K562 (cell line): Measurements from ENCODE around the gene DIRAS1. TPM values are rescaled to one million over a fixed set of nuclear protein-coding genes. Genes with fewer than 3 reads are reported as not detected.

Experiments
- ATAC-seq: fragments of 200-7000 bp; cut with Tn5 transposase; 3 replicates; pipeline ENCODE4 v1.9.1; 2020; ENCODE audit warnings: moderate library complexity
- BruUV-seq: library from RNA; stranded (reverse); fragments of 400-500 nt; replicated peaks from 2 replicates; lab custom pipeline; 2021; lab: Mats Ljungman, UMichigan
- CTCF ChIA-PET: fragments of 300-600 bp; formaldehyde crosslinking; extraction: SDS; loops from one replicate; lab custom pipeline; 2021; ENCODE audit warnings: low intra/inter-chr PET ratio; lab: Yijun Ruan, JAX
- POLR2A ChIA-PET: fragments of 300-600, 350-650 bp; sonication (Branson Sonifier 250); formaldehyde crosslinking; extraction: SDS; loops from one replicate; lab custom pipeline; 2021; ENCODE audit warnings: antibody characterized with exemption, inconsistent platforms; lab: Yijun Ruan, JAX
- DNase-seq, 4 experiments: peaks; one replicate each; pipeline versions ENCODE4 v3.0.0 to v3.0.0-alpha.2; 2011 to 2018; ENCODE audit warnings: low spot score in 3 of 4, mixed read lengths in 3 of 4; ENCODE audit errors: extremely low read depth in 1 of 4
- FAIRE-seq: peaks from 2 replicates; lab custom pipeline; 2011; peaks lifted over from hg19 to GRCh38; lab: Jason Lieb, UNC
- H2AFZ ChIP-seq: 2 replicates; pipeline ENCODE4 v1.6.0; 2011; ENCODE audit warnings: low read depth, low read length, control low read depth, inconsistent platforms
- H3K27ac ChIP-seq: fragments of 200-600 bp; 3 replicates; pipeline ENCODE4 v1.8.0; 2011; ENCODE audit warnings: low read depth, mild to moderate bottlenecking, control low read depth, inconsistent platforms, low read length, moderate library complexity, mixed read lengths; ENCODE audit errors: extremely low read depth
- H3K27me3 ChIP-seq, 2 experiments: fragments of 300-600 bp in 1 of 2; 2 replicates in 1 of 2; 3 replicates in 1 of 2; pipeline versions ENCODE4 v1.6.0 to v1.8.0; 2011; ENCODE audit warnings: inconsistent platforms in 2 of 2, low read length in 2 of 2, mild to moderate bottlenecking in 1 of 2, mixed read lengths in 1 of 2, moderate library complexity in 1 of 2; ENCODE audit not compliant: control insufficient read depth in 2 of 2, insufficient read depth in 2 of 2
- H3K36me3 ChIP-seq: fragments of 300-600 bp; 3 replicates; pipeline ENCODE4 v1.8.0; 2011; ENCODE audit warnings: mild to moderate bottlenecking, low read length, inconsistent platforms; ENCODE audit not compliant: control insufficient read depth, insufficient read depth
- H3K4me1 ChIP-seq, 2 experiments: fragments of 200-600 bp in 1 of 2; replicated peaks in 1 of 2; 2 replicates in 1 of 2; 3 replicates in 1 of 2; pipeline versions ENCODE4 v1.5.1 to v1.8.0; 2011; ENCODE audit warnings: inconsistent platforms in 2 of 2, low read length in 2 of 2, mild to moderate bottlenecking in 1 of 2, mixed read lengths in 1 of 2, moderate library complexity in 1 of 2; ENCODE audit not compliant: control insufficient read depth in 2 of 2, insufficient read depth in 2 of 2
- H3K4me2 ChIP-seq: 2 replicates; pipeline ENCODE4 v1.6.1; 2011; ENCODE audit warnings: low read length, control low read depth, inconsistent platforms, mixed read lengths; ENCODE audit not compliant: insufficient read depth
- H3K4me3 ChIP-seq: fragments of 200-600 bp; sonication (generic), shearing (Covaris generic); 2 replicates; pipeline ENCODE4 v1.5.1; 2016; ENCODE audit warnings: control low read depth, inconsistent platforms
- H3K79me2 ChIP-seq: fragments of 200-600 bp; 3 replicates; pipeline ENCODE4 v1.8.0; 2011; ENCODE audit warnings: low read length, inconsistent platforms; ENCODE audit not compliant: control insufficient read depth, insufficient read depth
- H3K9ac ChIP-seq, 2 experiments: 2 replicates each; pipeline versions ENCODE4 v1.6.0 to v1.6.1; 2011; ENCODE audit warnings: low read depth in 2 of 2, low read length in 2 of 2, control low read depth in 1 of 2, inconsistent platforms in 1 of 2, mild to moderate bottlenecking in 1 of 2, mixed read lengths in 1 of 2; ENCODE audit not compliant: insufficient read depth in 1 of 2
- H3K9me1 ChIP-seq: one replicate; pipeline ENCODE4 v1.6.0; 2011; ENCODE audit warnings: inconsistent platforms, mild to moderate bottlenecking, low read length, moderate library complexity; ENCODE audit not compliant: control insufficient read depth, insufficient read depth
- H3K9me3 ChIP-seq: replicated peaks from 2 replicates; pipeline ENCODE4 v1.5.1; 2011; ENCODE audit warnings: low read depth, low read length, inconsistent platforms; ENCODE audit not compliant: control insufficient read depth, insufficient read depth
- H4K20me1 ChIP-seq: replicated peaks from 2 replicates; pipeline ENCODE4 v1.6.1; 2011; ENCODE audit warnings: low read length, inconsistent platforms, mixed read lengths; ENCODE audit not compliant: control insufficient read depth, insufficient read depth
- FIP1L1 ChIP-seq: fragments of 200-400 bp; formaldehyde crosslinking; IDR thresholded peaks from 2 replicates; pipeline ENCODE4 v1.6.1; 2018; ENCODE audit warnings: mild to moderate bottlenecking, low read depth, low read length; ENCODE audit not compliant: poor library complexity, severe bottlenecking
- FOXA3 ChIP-seq, 2 experiments: fragments of 450-650 bp in 1 of 2; sonication (generic) in 1 of 2; formaldehyde crosslinking; IDR thresholded peaks in 1 of 2; conservative IDR thresholded peaks in 1 of 2; 2 replicates each; pipeline versions ENCODE4 v1.4.0 to v1.8.0; 2020 to 2022; ENCODE audit warnings: mild to moderate bottlenecking in 2 of 2, missing genetic modification reagents in 1 of 2
- FOXP1 ChIP-seq: sonication (generic); formaldehyde crosslinking; IDR thresholded peaks from 2 replicates; pipeline ENCODE4 v1.8.0; 2022; ENCODE audit warnings: mild to moderate bottlenecking, missing genetic modification reagents
- MCM3 ChIP-seq: fragments of 450-650 bp; IDR thresholded peaks from 2 replicates; pipeline ENCODE4 v1.6.1; 2016
- TEAD4 ChIP-seq, 2 experiments: sonication (generic) in 1 of 2; formaldehyde crosslinking in 1 of 2; IDR thresholded peaks; 2 replicates each; pipeline versions ENCODE4 v1.6.1 to v1.8.0; 2012 to 2022; ENCODE audit warnings: borderline replicate concordance in 1 of 2, inconsistent platforms in 1 of 2, low read length in 1 of 2, mild to moderate bottlenecking in 1 of 2, missing genetic modification reagents in 1 of 2
- ZNF239 ChIP-seq: fragments of 250-450 bp; sonication (Bioruptor Pico); IDR thresholded peaks from 2 replicates; pipeline ENCODE4 v1.4.0; 2020; ENCODE audit warnings: mild to moderate bottlenecking
- ZNF263 ChIP-seq: sonication (generic); formaldehyde crosslinking; IDR thresholded peaks from 2 replicates; pipeline ENCODE4 v1.8.0; 2022; ENCODE audit warnings: mild to moderate bottlenecking, missing genetic modification reagents, borderline replicate concordance
- WGBS: fragments of 100-300 bp; shearing (Covaris generic); methylation state at CpG from one replicate; pipeline ENCODE4 v1.1.6; 2016; ENCODE audit warnings: low coverage, mixed read lengths; ENCODE audit not compliant: insufficient coverage; ENCODE audit errors: missing lambda C conversion rate; 5-methylcytosine and 5-hydroxymethylcytosine counted together
- in situ Hi-C: fragments of 300-500 bp; cut with MboI; formaldehyde crosslinking; loops from 4 replicates; pipeline ENCODE4 v1.15.0; 2018; ENCODE audit warnings: inconsistent platforms, mixed read lengths
- intact Hi-C: fragments of 100-400 bp; cut with micrococcal nuclease; formaldehyde crosslinking; loops from 2 replicates; pipeline ENCODE4 v1.14.2; 2022
- polyA plus RNA-seq, 8 experiments: library from polyadenylated mRNA; depleted of rRNA in 4 of 8; stranded (reverse) in 5 of 8; unstranded in 3 of 8; fragments of >200 nt; fragmentation: Nextera tagmentation in 2 of 8; fragmentation: Illumina TruSeq in 1 of 8; extraction: Ambion mirVana in 2 of 8; extraction: Trizol in 1 of 8; gene quantifications; 2 replicates each; pipeline versions ENCODE4 v1.2.1 to v1.2.3, GENCODE V29; 2011 to 2014; ENCODE audit warnings: inconsistent platforms in 1 of 8, missing spikeins in 1 of 8
- total RNA-seq, 7 experiments: library from RNA; depleted of rRNA in 6 of 7; stranded (reverse); fragments of >200 nt in 6 of 7; fragmentation: Illumina TruSeq in 2 of 7; extraction: Trizol in 2 of 7; gene quantifications; 2 replicates each; pipeline versions ENCODE4 v1.2.1 to v1.2.3, GENCODE V29; 2011 to 2021; ENCODE audit warnings: low replicate concordance in 1 of 7
- TF ChIP-seq, protein P1 (sequence below): fragments of 200-800 bp; sonication (Bioruptor generic); IDR thresholded peaks from 2 replicates; pipeline ENCODE4 v1.6.1; 2017; ENCODE audit warnings: missing genetic modification characterization, missing compliant biosample characterization

DIRAS1 gene
- total and polyA plus RNA-seq, 9 of the 15 experiments (the other 6 are each of a cell fraction or from before 2014, with no cell fraction given) = 0.11 to 12.0 (median 2.9) TPM

DNA sequence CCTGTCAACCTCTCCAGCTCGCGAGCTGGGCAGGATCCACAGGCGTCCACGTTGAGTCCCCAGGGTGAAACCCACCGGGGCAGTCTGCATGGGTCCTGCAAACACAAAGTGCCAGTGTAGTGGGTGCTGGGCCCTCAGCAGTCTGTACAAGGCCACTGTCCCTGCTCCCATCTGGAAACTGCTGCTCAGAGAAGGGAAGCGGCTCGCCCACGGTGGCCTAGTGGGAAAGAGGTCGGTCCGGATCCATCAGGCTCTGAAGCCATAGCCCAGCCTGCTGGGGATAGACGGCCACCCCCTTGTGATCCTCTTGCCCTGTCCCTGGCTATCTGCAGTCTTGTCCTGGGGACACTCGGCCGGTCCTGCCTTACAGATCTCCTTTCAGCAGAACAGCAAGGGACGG, 2.6 kb upstream of the DIRAS1 start:
- WGBS = 41% methylated on average over 14 of the region's 14 CpGs
- ChIA-PET CTCF (no interaction called here), POLR2A (interaction anchor here (0.6 to 1.6 kb wide), 4 partner anchors 11 to 101 kb away, joined by 3 to 5 read pairs (median 4); no protein-coding TSS in a partner anchor)
- H3K79me2 ChIP-seq = no peaks in the 10 kb centered on the region
- peak; percentile 32 for FAIRE-seq
- peaks cover 2 to 10% of the 10 kb centered on the region in 2 experiments; a peak in 2 of 5 replicates for H3K27me3 ChIP-seq
- TF ChIP-seq FIP1L1 = no peak
- TF ChIP-seq MCM3 = no peak
- TF ChIP-seq, protein P1, sequence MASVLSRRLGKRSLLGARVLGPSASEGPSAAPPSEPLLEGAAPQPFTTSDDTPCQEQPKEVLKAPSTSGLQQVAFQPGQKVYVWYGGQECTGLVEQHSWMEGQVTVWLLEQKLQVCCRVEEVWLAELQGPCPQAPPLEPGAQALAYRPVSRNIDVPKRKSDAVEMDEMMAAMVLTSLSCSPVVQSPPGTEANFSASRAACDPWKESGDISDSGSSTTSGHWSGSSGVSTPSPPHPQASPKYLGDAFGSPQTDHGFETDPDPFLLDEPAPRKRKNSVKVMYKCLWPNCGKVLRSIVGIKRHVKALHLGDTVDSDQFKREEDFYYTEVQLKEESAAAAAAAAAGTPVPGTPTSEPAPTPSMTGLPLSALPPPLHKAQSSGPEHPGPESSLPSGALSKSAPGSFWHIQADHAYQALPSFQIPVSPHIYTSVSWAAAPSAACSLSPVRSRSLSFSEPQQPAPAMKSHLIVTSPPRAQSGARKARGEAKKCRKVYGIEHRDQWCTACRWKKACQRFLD = peak; percentile 45; the same call in 1 of the 2 replicates
- no peak for TF ChIP-seq TEAD4 (IDR thresholded peaks at IDR 0.05; ENCODE audit: low read length)
- TF ChIP-seq TEAD4 (CRISPR knock-in tag; IDR thresholded peaks at IDR 0.05; ENCODE audit: borderline replicate concordance) = 0 out of 2 replicates have a peak, but pooled peaks have one; percentile 46
- TF ChIP-seq FOXP1 = 0 out of 2 replicates have a peak, but pooled peaks have one; percentile 18
- no peak for TF ChIP-seq ZNF239 (CRISPR knock-in tag)
- TF ChIP-seq ZNF263 (CRISPR knock-in tag) = 0 out of 2 replicates have a peak, but pooled peaks have one; percentile 3
- peak in 1 of 2 experiments; percentile 53; a peak in 2 of 4 replicates for TF ChIP-seq FOXA3 (CRISPR knock-in tag; conservative IDR thresholded peaks at IDR 0.05 in 1 of 2, IDR thresholded peaks at IDR 0.05 in 1 of 2)
- no peak overlapping the region; the same call in 2 of the 3 replicates for H3K27ac ChIP-seq
- H2AFZ ChIP-seq = peak overlapping the region; percentile 49; the same call in 1 of the 2 replicates
- no peak overlapping the region for H3K4me3 ChIP-seq
- ATAC-seq = peak; percentile 54
- no TSS peak for BruUV-seq
- H3K36me3 ChIP-seq = no peaks in the 10 kb centered on the region
- peak in 1 of 4 experiments; percentile 34 for DNase-seq
- H3K4me2 ChIP-seq = no peak overlapping the region
- no peaks in the 10 kb centered on the region for H3K9me3 ChIP-seq
- intact Hi-C loops = no loop called here
- H3K9me1 ChIP-seq = peaks cover 1% of the 10 kb centered on the region
- peak overlapping the region in 1 of 2 experiments; percentile 91; a peak in 2 of 4 replicates for H3K9ac ChIP-seq
- peaks cover 9% of the 10 kb centered on the region; the same call in 1 of the 2 replicates for H4K20me1 ChIP-seq
- in situ Hi-C loops = no loop called here
- peaks cover 17 to 67% of the 10 kb centered on the region in 2 experiments for H3K4me1 ChIP-seq
